ENCODE results near the gene FAT1.

FAT1 gene

GRCh38 chr4:186566068-186566467 lies 157.6 kb downstream of the FAT1 start:
- no peak for FAIRE-seq
- TF ChIP-seq POLR2A (IDR thresholded peaks at IDR 0.05; ENCODE audit: low read depth, low read length) (no peak), POLR2AphosphoS5 (IDR thresholded peaks at IDR 0.05; ENCODE audit: low read depth, low read length) (no peak), TAF1 (IDR thresholded peaks at IDR 0.05; ENCODE audit: borderline replicate concordance, low read depth, low read length) (no peak)
- no peak for DNase-seq (ENCODE audit: insufficient read length)

- TF ChIP-seq TAF1 (IDR thresholded peaks at IDR 0.05; ENCODE audit: borderline replicate concordance, low read depth, low read length) (no peak), POLR2A (IDR thresholded peaks at IDR 0.05; ENCODE audit: low read depth, low read length) (no peak), POLR2AphosphoS5 (IDR thresholded peaks at IDR 0.05; ENCODE audit: low read depth, low read length) (no peak)
- DNase-seq (ENCODE audit: insufficient read length) (no peak), FAIRE-seq (no peak)
Measured at GRCh38 chr4:186563761-186564160, 159.9 kb downstream of the FAT1 start.

DNA sequence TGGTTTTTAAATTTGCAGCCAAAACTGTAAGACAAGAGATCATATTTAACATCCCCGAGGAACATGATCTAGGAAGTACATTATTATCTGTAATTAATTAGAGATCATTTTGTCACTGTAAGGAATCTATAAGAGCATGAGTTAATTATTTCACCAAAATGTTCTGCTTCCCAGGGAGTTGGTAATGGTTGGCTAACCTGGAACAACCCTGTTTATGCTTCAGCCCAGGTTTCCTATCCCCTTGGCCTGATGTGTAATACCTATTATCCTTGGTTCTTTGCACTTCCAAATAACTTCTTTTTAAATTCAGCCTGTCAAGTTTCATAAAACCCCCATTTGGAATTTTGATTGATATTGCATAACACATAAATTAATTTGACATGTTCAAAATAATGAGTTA lies 161.9 kb downstream of the FAT1 start:
- TF ChIP-seq POLR2A (IDR thresholded peaks at IDR 0.05; ENCODE audit: low read depth, low read length) (no peak), POLR2AphosphoS5 (IDR thresholded peaks at IDR 0.05; ENCODE audit: low read depth, low read length) (no peak), TAF1 (IDR thresholded peaks at IDR 0.05; ENCODE audit: borderline replicate concordance, low read depth, low read length) (no peak)
- DNase-seq (ENCODE audit: insufficient read length) (no peak), FAIRE-seq (no peak)

GRCh38 chr4:186560647-186561046 lies 163.0 kb downstream of the FAT1 start:
- TF ChIP-seq POLR2A (IDR thresholded peaks at IDR 0.05; ENCODE audit: low read depth, low read length) (no peak), TAF1 (IDR thresholded peaks at IDR 0.05; ENCODE audit: borderline replicate concordance, low read depth, low read length) (no peak), POLR2AphosphoS5 (IDR thresholded peaks at IDR 0.05; ENCODE audit: low read depth, low read length) (no peak)
- FAIRE-seq (no peak), DNase-seq (ENCODE audit: insufficient read length) (no peak)

DNA sequence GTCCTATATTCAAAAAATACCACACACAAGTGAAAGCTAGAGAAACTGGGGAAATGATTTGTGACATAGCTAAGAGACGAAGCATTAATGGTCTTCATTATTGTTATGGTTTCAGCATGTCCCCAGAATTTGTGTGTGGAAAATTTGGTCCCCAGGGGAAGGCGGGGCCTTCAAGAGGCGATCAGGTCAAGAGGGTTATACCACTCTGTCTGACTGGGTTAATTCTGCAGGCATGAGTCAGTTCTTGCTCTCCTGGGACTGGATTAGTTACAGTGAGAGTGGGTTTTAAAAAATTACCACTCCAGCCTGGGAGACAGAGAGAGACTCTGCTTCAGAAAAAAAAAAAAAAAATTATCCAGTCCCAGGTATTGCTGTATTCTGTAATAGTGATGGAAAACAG lies 166.2 kb downstream of the FAT1 start:
- no peak for FAIRE-seq
- TF ChIP-seq TAF1 (IDR thresholded peaks at IDR 0.05; ENCODE audit: borderline replicate concordance, low read depth, low read length) (no peak), POLR2A (IDR thresholded peaks at IDR 0.05; ENCODE audit: low read depth, low read length) (no peak), POLR2AphosphoS5 (IDR thresholded peaks at IDR 0.05; ENCODE audit: low read depth, low read length) (no peak)

GRCh38 chr4:186557061-186557460 lies 166.6 kb downstream of the FAT1 start:
- FAIRE-seq (no peak), DNase-seq (ENCODE audit: insufficient read length) (no peak)
- no peak for TF ChIP-seq POLR2AphosphoS5 (IDR thresholded peaks at IDR 0.05; ENCODE audit: low read depth, low read length)
- TF ChIP-seq TAF1 (IDR thresholded peaks at IDR 0.05; ENCODE audit: borderline replicate concordance, low read depth, low read length), result no peak
- TF ChIP-seq POLR2A (IDR thresholded peaks at IDR 0.05; ENCODE audit: low read depth, low read length), result no peak

More for the DNA sequence above, 166.2 kb downstream of the FAT1 start:
- no peak for DNase-seq (ENCODE audit: insufficient read length)

DNA sequence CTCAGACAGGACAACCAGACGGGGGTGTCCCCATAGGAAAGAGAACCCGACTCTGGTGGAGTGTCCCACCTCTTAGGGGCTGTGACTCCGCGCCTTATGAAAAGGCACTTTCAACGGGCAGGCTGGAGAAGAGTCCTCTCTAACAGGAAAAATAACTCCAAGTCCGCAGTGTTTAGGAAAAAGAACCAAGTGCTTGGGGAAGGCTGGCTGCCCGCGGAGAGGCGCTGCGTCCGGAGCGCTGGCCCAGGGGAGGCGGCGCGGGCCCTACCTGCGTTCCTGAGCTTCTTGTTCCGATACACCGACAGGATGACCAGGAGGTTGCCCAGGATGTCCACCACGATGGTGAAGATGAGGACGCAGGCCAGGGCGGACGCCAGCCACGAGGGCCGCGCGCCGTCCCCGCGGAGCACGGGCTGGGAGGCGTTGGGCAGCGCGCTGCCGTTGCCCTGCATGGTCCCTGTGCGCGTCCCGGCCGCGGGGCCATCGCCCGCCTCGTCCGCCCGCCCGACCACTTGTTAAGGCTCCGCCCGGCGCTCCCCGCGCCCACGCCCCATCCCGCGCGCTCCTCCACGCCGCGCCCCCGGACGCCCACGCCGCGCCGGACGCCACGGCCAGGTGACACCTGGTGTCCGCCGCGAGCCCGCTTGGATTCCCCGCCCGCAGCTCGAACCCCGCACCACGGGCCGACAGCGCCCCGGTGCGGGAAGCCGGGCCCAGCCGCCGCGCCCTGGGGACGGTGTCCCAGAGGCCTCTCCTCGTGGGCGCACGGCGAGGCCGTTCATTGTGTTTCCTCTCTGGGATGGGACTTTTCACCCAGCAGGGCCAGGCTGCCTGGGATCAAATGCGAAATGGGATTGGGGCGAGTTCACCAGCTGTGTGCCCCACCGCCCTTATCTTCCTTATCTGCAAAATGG lies 168.5 kb downstream of the FAT1 start, which contains the start of gene MTNR1A:
Gene MTNR1A (minus strand): TSS at position 654 of the 914 bp plus-strand sequence. CDS start 202 bp downstream, at position 452.
- FAIRE-seq, result no peak
- TF ChIP-seq POLR2A (IDR thresholded peaks at IDR 0.05; ENCODE audit: low read depth, low read length) (no peak), POLR2AphosphoS5 (IDR thresholded peaks at IDR 0.05; ENCODE audit: low read depth, low read length) (no peak), TAF1 (IDR thresholded peaks at IDR 0.05; ENCODE audit: borderline replicate concordance, low read depth, low read length) (no peak)
- no peak for DNase-seq (ENCODE audit: insufficient read length)

- TF ChIP-seq POLR2A (IDR thresholded peaks at IDR 0.05; ENCODE audit: low read depth, low read length) (no peak), POLR2AphosphoS5 (IDR thresholded peaks at IDR 0.05; ENCODE audit: low read depth, low read length) (no peak), TAF1 (IDR thresholded peaks at IDR 0.05; ENCODE audit: borderline replicate concordance, low read depth, low read length) (no peak)
- DNase-seq (ENCODE audit: insufficient read length) (no peak), FAIRE-seq (no peak)
Measured at GRCh38 chr4:186554539-186554913, 169.1 kb downstream of the FAT1 start.

DNA sequence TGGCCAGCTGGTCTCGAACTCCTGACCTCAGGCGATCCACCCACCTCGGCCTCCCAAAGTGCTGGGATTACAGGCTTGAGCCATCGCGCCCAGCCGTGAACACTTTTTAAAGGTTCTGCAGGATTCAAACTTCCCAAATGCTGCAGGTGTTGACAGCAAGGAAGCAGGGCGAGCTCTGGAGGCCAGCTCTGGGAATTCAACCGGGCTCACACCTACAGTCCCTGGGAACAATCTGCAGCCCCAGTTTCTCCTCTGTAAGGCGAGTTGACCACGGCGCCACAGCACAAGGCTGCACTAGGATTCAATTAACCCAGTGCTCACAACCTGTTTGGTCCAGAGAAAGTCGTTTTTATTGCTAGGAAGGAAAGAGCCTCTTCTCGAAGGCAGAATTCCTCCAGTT lies 169.9 kb downstream of the FAT1 start:
- TF ChIP-seq POLR2A (IDR thresholded peaks at IDR 0.05; ENCODE audit: low read depth, low read length) (no peak), TAF1 (IDR thresholded peaks at IDR 0.05; ENCODE audit: borderline replicate concordance, low read depth, low read length) (no peak), POLR2AphosphoS5 (IDR thresholded peaks at IDR 0.05; ENCODE audit: low read depth, low read length) (no peak)
- FAIRE-seq, result no peak
- no peak for DNase-seq (ENCODE audit: insufficient read length)

DNA sequence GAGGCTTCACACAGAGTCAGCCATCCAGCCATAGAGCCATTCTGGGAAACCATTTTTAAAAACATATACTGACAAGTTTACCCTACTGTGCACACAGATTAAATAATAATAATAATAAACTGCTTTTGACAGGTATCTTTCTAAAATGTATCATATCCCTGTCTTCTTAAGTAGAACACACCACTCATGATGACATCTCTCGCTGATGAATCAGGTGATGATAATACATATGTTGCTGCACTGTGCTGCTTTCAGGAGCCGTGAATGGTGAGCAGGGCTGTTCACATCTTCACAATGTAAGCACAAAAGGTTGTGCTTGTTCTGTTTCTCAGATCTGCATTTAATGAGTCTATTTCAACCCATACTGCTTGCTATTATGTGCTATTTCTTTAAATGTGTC lies 171.8 kb downstream of the FAT1 start:
- FAIRE-seq, result no peak
- no peak for DNase-seq (ENCODE audit: insufficient read length)
- TF ChIP-seq TAF1 (IDR thresholded peaks at IDR 0.05; ENCODE audit: borderline replicate concordance, low read depth, low read length) (no peak), POLR2AphosphoS5 (IDR thresholded peaks at IDR 0.05; ENCODE audit: low read depth, low read length) (no peak), POLR2A (IDR thresholded peaks at IDR 0.05; ENCODE audit: low read depth, low read length) (no peak)

DNA sequence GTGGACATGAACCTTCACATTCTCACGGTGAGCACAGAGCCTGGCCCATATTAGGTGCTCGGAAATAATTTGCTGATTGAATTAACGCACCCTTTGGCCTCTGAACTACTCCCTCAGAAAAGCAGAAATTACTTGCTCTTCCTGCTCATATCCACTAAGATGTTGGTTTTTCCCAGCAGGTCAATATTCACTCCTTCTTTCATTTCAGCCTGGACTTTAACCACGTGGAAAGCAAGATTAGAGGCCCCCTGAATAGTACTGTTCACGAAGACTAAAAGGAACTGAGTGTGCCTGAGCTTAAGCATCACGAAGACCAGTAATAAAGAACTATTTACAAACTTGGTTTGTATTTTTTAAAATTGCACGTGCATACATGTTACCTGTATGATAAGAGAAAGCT lies 178.2 kb downstream of the FAT1 start:
- DNase-seq (ENCODE audit: insufficient read length), result no peak
- FAIRE-seq, result no peak
- TF ChIP-seq TAF1 (IDR thresholded peaks at IDR 0.05; ENCODE audit: borderline replicate concordance, low read depth, low read length), result no peak
- no peak for TF ChIP-seq POLR2AphosphoS5 (IDR thresholded peaks at IDR 0.05; ENCODE audit: low read depth, low read length)
- TF ChIP-seq POLR2A (IDR thresholded peaks at IDR 0.05; ENCODE audit: low read depth, low read length), result no peak

DNA sequence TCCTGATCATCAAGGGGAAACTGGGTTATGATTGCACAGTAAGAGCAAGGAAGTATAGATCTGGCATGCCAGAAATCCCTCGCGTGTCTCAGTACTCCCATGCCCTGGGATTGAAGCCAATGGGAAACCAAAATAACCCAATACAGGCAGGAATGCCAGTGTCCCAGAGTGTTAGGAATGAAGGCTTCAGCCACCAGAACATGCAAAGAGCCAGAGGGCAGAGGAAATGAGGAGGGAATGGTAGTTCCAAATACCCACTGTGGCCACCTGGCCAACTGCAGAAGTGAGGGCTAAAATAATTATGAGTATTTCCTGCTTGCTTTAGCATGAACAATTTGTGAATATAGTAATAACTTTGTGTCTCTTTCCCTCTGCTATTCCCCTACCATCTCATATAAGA lies 180.4 kb downstream of the FAT1 start:
- TF ChIP-seq POLR2AphosphoS5 (IDR thresholded peaks at IDR 0.05; ENCODE audit: low read depth, low read length) (no peak), POLR2A (IDR thresholded peaks at IDR 0.05; ENCODE audit: low read depth, low read length) (no peak), TAF1 (IDR thresholded peaks at IDR 0.05; ENCODE audit: borderline replicate concordance, low read depth, low read length) (no peak)
- FAIRE-seq (no peak), DNase-seq (ENCODE audit: insufficient read length) (no peak)
